Measurements from ENCODE around the gene NEDD8. TPM values are rescaled to one million over a fixed set of nuclear protein-coding genes. Genes with fewer than 3 reads are reported as not detected.

Gene NEDD8
- total RNA-seq, 4 donors from 2014 or later = 42.2 to 113 (median 69.9) TPM

- no peak for DNase-seq
- 56 to 78% methylated on average over 1 to 3 of the region's 3 CpGs for WGBS, 2 donors (ENCODE audit: low coverage in 1 of 2)
- Histone ChIP-seq H3K36me3 (no peaks in the 10 kb centered on the region), H3K4me1 (peaks cover 0 to 15% (median 2%) of the 10 kb centered on the region in 4 donors), H3K4me3 (no peak overlapping the region), H3K27ac (peak overlapping the region in 2 of 4 donors; percentile 12 to 23), H3K27me3 (no peaks in the 10 kb centered on the region), H3K9me3 (no peaks in the 10 kb centered on the region)
- in situ Hi-C loops (cut with MboI; ENCODE audit: low pct_ligation_motif_present in 1 of 4, low pct_unique_long_range_greater_than_20kb in 1 of 4, low sequenced_read_pairs in 3 of 4) (no loop called here), intact Hi-C loops (cut with DNase I; ENCODE audit: low total_unique reads) (no loop called here)
- no peak for TF ChIP-seq CTCF (IDR thresholded peaks at IDR 0.05)
Measured at GRCh38 chr14:24273422-24273998, 41.3 kb upstream of the NEDD8 start.

- in situ Hi-C loops (cut with MboI; ENCODE audit: low pct_ligation_motif_present in 1 of 4, low pct_unique_long_range_greater_than_20kb in 1 of 4, low sequenced_read_pairs in 3 of 4) = no loop called here
- intact Hi-C loops (cut with DNase I; ENCODE audit: low total_unique reads) = no loop called here
- Histone ChIP-seq H3K27ac (no peak overlapping the region), H3K36me3 (peaks cover 0 to 4% (median 0%) of the 10 kb centered on the region in 4 donors), H3K4me1 (peaks cover 0 to 15% (median 2%) of the 10 kb centered on the region in 4 donors), H3K9me3 (no peaks in the 10 kb centered on the region), H3K4me3 (no peak overlapping the region), H3K27me3 (no peaks in the 10 kb centered on the region)
- WGBS, 2 donors (ENCODE audit: low coverage in 1 of 2) = 91 to 100% methylated on average over 2 of the region's 2 CpGs
- TF ChIP-seq POLR2AphosphoS5 (IDR thresholded peaks at IDR 0.05) = no peak
- TF ChIP-seq POLR2A (IDR thresholded peaks at IDR 0.05) = no peak
- TF ChIP-seq CTCF (IDR thresholded peaks at IDR 0.05) = no peak
- no peak for TF ChIP-seq EP300 (IDR thresholded peaks at IDR 0.05; ENCODE audit: low read depth)
- no peak for DNase-seq
Measured at GRCh38 chr14:24272467-24272866, 40.3 kb upstream of the NEDD8 start.

- Histone ChIP-seq H3K27me3 (no peaks in the 10 kb centered on the region), H3K27ac (peak overlapping the region; percentile 93 to 98 (median 97)), H3K9me3 (no peaks in the 10 kb centered on the region), H3K36me3 (peaks cover 0 to 8% (median 0%) of the 10 kb centered on the region in 4 donors), H3K4me3 (peak overlapping the region; percentile 76 to 92 (median 86)), H3K4me1 (peaks cover 0 to 15% (median 2%) of the 10 kb centered on the region in 4 donors)
- whole genome bisulfite sequencing, 2 donors (ENCODE audit: low coverage in 1 of 2) = 0 to 13% methylated on average over 2 to 3 of the region's 3 CpGs
- no peak for TF ChIP-seq CTCF (IDR thresholded peaks at IDR 0.05)
- TF ChIP-seq EP300 (IDR thresholded peaks at IDR 0.05; ENCODE audit: low read depth) = no peak
- intact Hi-C loops (cut with DNase I; ENCODE audit: low total_unique reads) = no loop called here
- in situ Hi-C loops (cut with MboI; ENCODE audit: low pct_ligation_motif_present in 1 of 4, low pct_unique_long_range_greater_than_20kb in 1 of 4, low sequenced_read_pairs in 3 of 4) = no loop called here
- DNase-seq = no peak
Measured at GRCh38 chr14:24271834-24272263, 39.7 kb upstream of the NEDD8 start.

- Histone ChIP-seq H3K36me3 (peaks cover 0 to 12% (median 0%) of the 10 kb centered on the region in 4 donors), H3K27ac (peak within 1 kb of the TSS; percentile 93 to 98 (median 97)), H3K27me3 (no peaks in the 10 kb centered on the region), H3K4me1 (peaks cover 0 to 15% (median 2%) of the 10 kb centered on the region in 4 donors), H3K9me3 (no peaks in the 10 kb centered on the region), H3K4me3 (peak within 1 kb of the TSS; percentile 76 to 92 (median 86))
- in situ Hi-C loops (cut with MboI; ENCODE audit: low pct_ligation_motif_present in 1 of 4, low pct_unique_long_range_greater_than_20kb in 1 of 4, low sequenced_read_pairs in 3 of 4) (no loop called here), intact Hi-C loops (cut with DNase I; ENCODE audit: low total_unique reads) (no loop called here)
- peak; percentile 93 for DNase-seq
- WGBS, 2 donors (ENCODE audit: low coverage in 1 of 2) = 0 to 1% methylated on average over 2 to 49 of the region's 61 CpGs
- TF ChIP-seq CTCF (IDR thresholded peaks at IDR 0.05) = peak; percentile 61 to 84 (median 69)
- peak; percentile 45 to 84 (median 72) for TF ChIP-seq POLR2AphosphoS5 (IDR thresholded peaks at IDR 0.05)
- no peak for TF ChIP-seq EP300 (IDR thresholded peaks at IDR 0.05; ENCODE audit: low read depth)
- TF ChIP-seq POLR2A (IDR thresholded peaks at IDR 0.05) = peak; percentile 75
Measured at GRCh38 chr14:24271134-24271833, 39.1 kb upstream of the NEDD8 start, which contains the start of gene RABGGTA. TSS of gene RABGGTA (minus strand) at chr14:24271597. CDS start at chr14:24271115, 482 bp downstream.

Data from transverse colon (tissue), 4 donors.